ENCODE data around the gene USP34. TPM values are rescaled to one million over a fixed set of nuclear protein-coding genes. Genes with fewer than 3 reads are reported as not detected.
A peak's percentile ranks its signal among the peaks of the same experiment; 100 is the strongest.
"Not testable (repeated sequence)": the region's sequence is repeated elsewhere in the genome, so short reads cannot be mapped to it uniquely, and the experiment has no call there.

USP34 gene
- total RNA-seq, 5 donors from 2014 or later (not counting 1 experiment from before 2014, with no cell fraction given) = 118 to 193 (median 132) TPM

- POLR2A ChIA-PET; H3K9me3 ChIP-seq; H3K27me3 ChIP-seq (replicated peaks in 1 of 2; ENCODE audit: control insufficient read depth in 2 of 2, extremely low read depth in 1 of 2, insufficient read depth in 2 of 2, low read length in 1 of 2); H3K27ac ChIP-seq (ENCODE audit: low read length); CTCF ChIA-PET; H3K9me3 Mint-ChIP-seq; H3K4me3 Mint-ChIP-seq; H3K27me3 Mint-ChIP-seq; H3K4me3 ChIP-seq (ENCODE audit: control insufficient read depth in 1 of 2, extremely low read depth in 1 of 2, low read length in 1 of 2); H3K27ac Mint-ChIP-seq; ATAC-seq (replicated peaks in 1 of 4); DNase-seq: not testable (repeated sequence)
- Mint-ChIP-seq H3K36me3 (peaks cover 19% of the 10 kb centered on the region), H3K4me1 (peaks cover 6 to 19% (median 12%) of the 10 kb centered on the region in 3 donors)
- Histone ChIP-seq H3K4me1 (ENCODE audit: control insufficient read depth in 1 of 2, extremely low read depth in 1 of 2, insufficient read depth in 2 of 2, low read length in 2 of 2) (peaks cover 5 to 14% of the 10 kb centered on the region in 2 experiments), H3K36me3 (ENCODE audit: control insufficient read depth in 2 of 2, extremely low read depth in 1 of 2, insufficient read depth in 1 of 2, low read length in 1 of 2) (peaks cover 0 to 21% of the 10 kb centered on the region in 2 donors)
- 90% methylated on average over 2 of the region's 5 CpGs for WGBS (ENCODE audit: insufficient coverage)
Observed at GRCh38 chr2:61148091-61148490, 322.8 kb downstream of the USP34 start.

- H3K4me3 Mint-ChIP-seq = peak overlapping the region; percentile 82 to 90 (median 87)
- ChIA-PET POLR2A (interaction anchor here in 1 of 2 donors (1.5 kb wide), 1 partner anchor 31 kb away, joined by 5 read pairs; no protein-coding TSS in a partner anchor), CTCF (interaction anchor here in 1 of 2 donors (0.6 to 1.3 kb wide), 2 partner anchors 23 to 30 kb away, joined by 3 read pairs; no protein-coding TSS in a partner anchor)
- no peaks in the 10 kb centered on the region for H3K27me3 Mint-ChIP-seq
- H3K27ac Mint-ChIP-seq = peak overlapping the region in 1 of 2 donors; percentile 22
- no peaks in the 10 kb centered on the region for H3K9me3 ChIP-seq
- no peak overlapping the region for H3K4me3 ChIP-seq (ENCODE audit: control insufficient read depth in 1 of 2, extremely low read depth in 1 of 2, low read length in 1 of 2)
- H3K27ac ChIP-seq (ENCODE audit: low read length) = no peak overlapping the region
- H3K36me3 ChIP-seq (ENCODE audit: control insufficient read depth in 2 of 2, extremely low read depth in 1 of 2, insufficient read depth in 1 of 2, low read length in 1 of 2) = peaks cover 0 to 18% of the 10 kb centered on the region in 2 donors
- peaks cover 5 to 14% of the 10 kb centered on the region in 2 experiments for H3K4me1 ChIP-seq (ENCODE audit: control insufficient read depth in 1 of 2, extremely low read depth in 1 of 2, insufficient read depth in 2 of 2, low read length in 2 of 2)
- WGBS (ENCODE audit: insufficient coverage) = no CpG with 5 or more reads among the region's 2 CpGs
- H3K27me3 ChIP-seq (replicated peaks in 1 of 2; ENCODE audit: control insufficient read depth in 2 of 2, extremely low read depth in 1 of 2, insufficient read depth in 2 of 2, low read length in 1 of 2) = no peaks in the 10 kb centered on the region
- H3K9me3 Mint-ChIP-seq = no peaks in the 10 kb centered on the region
- H3K36me3 Mint-ChIP-seq = peaks cover 17% of the 10 kb centered on the region
- ATAC-seq (replicated peaks in 1 of 4) = no peak
- peaks cover 6 to 19% (median 12%) of the 10 kb centered on the region in 3 donors for H3K4me1 Mint-ChIP-seq
- DNase-seq = no peak
Observed at GRCh38 chr2:61145990-61146389, 324.9 kb downstream of the USP34 start.

GRCh38 chr2:61144697-61145268 is 326.1 kb downstream of the USP34 start:
- DNase-seq (peak; percentile 74 to 98 (median 84)), ATAC-seq (replicated peaks in 1 of 4) (peak; percentile 83 to 91 (median 90))
- H3K4me3 Mint-ChIP-seq = peak overlapping the region; percentile 82 to 90 (median 87)
- H3K4me1 Mint-ChIP-seq = peaks cover 6 to 18% (median 12%) of the 10 kb centered on the region in 3 donors
- H3K36me3 ChIP-seq (ENCODE audit: control insufficient read depth in 2 of 2, extremely low read depth in 1 of 2, insufficient read depth in 1 of 2, low read length in 1 of 2) = peaks cover 0 to 11% of the 10 kb centered on the region in 2 donors
- peak overlapping the region; percentile 90 to 92 for H3K27ac Mint-ChIP-seq
- H3K9me3 Mint-ChIP-seq = no peaks in the 10 kb centered on the region
- no peaks in the 10 kb centered on the region for H3K27me3 ChIP-seq (replicated peaks in 1 of 2; ENCODE audit: control insufficient read depth in 2 of 2, extremely low read depth in 1 of 2, insufficient read depth in 2 of 2, low read length in 1 of 2)
- H3K36me3 Mint-ChIP-seq = peaks cover 12% of the 10 kb centered on the region
- H3K27ac ChIP-seq (ENCODE audit: low read length) = peak overlapping the region; percentile 82
- WGBS (ENCODE audit: insufficient coverage) = 1% methylated on average over 23 of the region's 31 CpGs
- H3K4me1 ChIP-seq (ENCODE audit: control insufficient read depth in 1 of 2, extremely low read depth in 1 of 2, insufficient read depth in 2 of 2, low read length in 2 of 2) = peaks cover 5 to 14% of the 10 kb centered on the region in 2 experiments
- no peaks in the 10 kb centered on the region for H3K27me3 Mint-ChIP-seq
- ChIA-PET CTCF (interaction anchor here (0.6 to 1.3 kb wide), 7 partner anchors 9 to 364 kb away, joined by 3 to 5 read pairs (median 3); no protein-coding TSS in a partner anchor), POLR2A (interaction anchor here (0.7 to 1.5 kb wide), 4 partner anchors 9 to 362 kb away, joined by 3 to 7 read pairs (median 4); no protein-coding TSS in a partner anchor)
- no peaks in the 10 kb centered on the region for H3K9me3 ChIP-seq
- H3K4me3 ChIP-seq (ENCODE audit: control insufficient read depth in 1 of 2, extremely low read depth in 1 of 2, low read length in 1 of 2) = peak overlapping the region; percentile 60 to 66

GRCh38 chr2:61141151-61141550 is 329.7 kb downstream of the USP34 start:
- Mint-ChIP-seq H3K4me1 (peaks cover 6 to 12% (median 10%) of the 10 kb centered on the region in 3 donors), H3K27me3 (no peaks in the 10 kb centered on the region), H3K36me3 (peaks cover 3% of the 10 kb centered on the region), H3K9me3 (no peaks in the 10 kb centered on the region), H3K4me3 (no peak overlapping the region), H3K27ac (no peak overlapping the region)
- peaks cover 5 to 14% of the 10 kb centered on the region in 2 experiments for H3K4me1 ChIP-seq (ENCODE audit: control insufficient read depth in 1 of 2, extremely low read depth in 1 of 2, insufficient read depth in 2 of 2, low read length in 2 of 2)
- WGBS (ENCODE audit: insufficient coverage) = no CpG with 5 or more reads among the region's 1 CpG
- no peaks in the 10 kb centered on the region for H3K27me3 ChIP-seq (replicated peaks in 1 of 2; ENCODE audit: control insufficient read depth in 2 of 2, extremely low read depth in 1 of 2, insufficient read depth in 2 of 2, low read length in 1 of 2)
- no peak overlapping the region for H3K4me3 ChIP-seq (ENCODE audit: control insufficient read depth in 1 of 2, extremely low read depth in 1 of 2, low read length in 1 of 2)
- H3K9me3 ChIP-seq = no peaks in the 10 kb centered on the region
- no peak for ATAC-seq (replicated peaks in 1 of 4)
- POLR2A ChIA-PET = interaction anchor here in 1 of 2 donors (0.6 kb wide), 1 partner anchor 14 kb away, joined by 7 read pairs; no protein-coding TSS in a partner anchor
- no peak for DNase-seq
- no peak overlapping the region for H3K27ac ChIP-seq (ENCODE audit: low read length)
- CTCF ChIA-PET = no interaction called here
- no peaks in the 10 kb centered on the region for H3K36me3 ChIP-seq (ENCODE audit: control insufficient read depth in 2 of 2, extremely low read depth in 1 of 2, insufficient read depth in 1 of 2, low read length in 1 of 2)

- CTCF ChIA-PET = no interaction called here
Observed at GRCh38 chr2:61138859-61139258, 332.0 kb downstream of the USP34 start.

More at GRCh38 chr2:61138859-61139258, 332.0 kb downstream of the USP34 start:
- Mint-ChIP-seq H3K27me3 (no peaks in the 10 kb centered on the region), H3K9me3 (no peaks in the 10 kb centered on the region), H3K4me1 (peaks cover 0 to 5% (median 0%) of the 10 kb centered on the region in 3 donors), H3K27ac (no peak overlapping the region), H3K36me3 (peaks cover 3% of the 10 kb centered on the region), H3K4me3 (no peak overlapping the region)
- Histone ChIP-seq H3K4me3 (ENCODE audit: control insufficient read depth in 1 of 2, extremely low read depth in 1 of 2, low read length in 1 of 2) (no peak overlapping the region), H3K36me3 (ENCODE audit: control insufficient read depth in 2 of 2, extremely low read depth in 1 of 2, insufficient read depth in 1 of 2, low read length in 1 of 2) (no peaks in the 10 kb centered on the region), H3K27me3 (replicated peaks in 1 of 2; ENCODE audit: control insufficient read depth in 2 of 2, extremely low read depth in 1 of 2, insufficient read depth in 2 of 2, low read length in 1 of 2) (no peaks in the 10 kb centered on the region), H3K27ac (ENCODE audit: low read length) (no peak overlapping the region), H3K4me1 (ENCODE audit: control insufficient read depth in 1 of 2, extremely low read depth in 1 of 2, insufficient read depth in 2 of 2, low read length in 2 of 2) (no peaks in the 10 kb centered on the region), H3K9me3 (no peaks in the 10 kb centered on the region)
- no peak for DNase-seq
- POLR2A ChIA-PET = no interaction called here
- no peak for ATAC-seq (replicated peaks in 1 of 4)
- WGBS (ENCODE audit: insufficient coverage) = 92% methylated on average over 1 of the region's 4 CpGs

Measured in T-cell (primary cell).